Progenitor cell of endocrine pancreas (in vitro differentiated cells): ENCODE measurements around the gene PRDM11. TPM values are rescaled to one million over a fixed set of nuclear protein-coding genes. Genes with fewer than 3 reads are reported as not detected.

Experiments
- DNase-seq: peaks from one replicate; pipeline ENCODE4 v3.0.0; 2021; ENCODE audit warnings: low spot score; ENCODE audit not compliant: unreplicated experiment
- H3K27ac Mint-ChIP-seq: 2 replicates; pipeline ENCODE4 v1.8.0; 2021; ENCODE audit warnings: mild to moderate bottlenecking, moderate library complexity, mixed read lengths
- H3K27me3 Mint-ChIP-seq: 2 replicates; pipeline ENCODE4 v1.8.0; 2021; ENCODE audit warnings: mixed read lengths
- H3K36me3 Mint-ChIP-seq: 2 replicates; pipeline ENCODE4 v1.8.0; 2022; ENCODE audit warnings: mixed read lengths; ENCODE audit not compliant: insufficient read depth
- H3K4me1 Mint-ChIP-seq: 2 replicates; pipeline ENCODE4 v1.8.0; 2021; ENCODE audit warnings: low read depth, mixed read lengths
- H3K4me3 Mint-ChIP-seq: 2 replicates; pipeline ENCODE4 v1.8.0; 2021; ENCODE audit warnings: low read depth, mild to moderate bottlenecking, moderate library complexity, mixed read lengths
- H3K9me3 Mint-ChIP-seq: 2 replicates; pipeline ENCODE4 v1.8.0; 2021; ENCODE audit warnings: low read depth, mixed read lengths
- CTCF ChIP-seq: fragments of 200-600 bp; sonication (generic); IDR thresholded peaks from one replicate; pipeline ENCODE4 v1.5.0; 2021; ENCODE audit warnings: antibody characterized with exemption, mild to moderate bottlenecking; ENCODE audit not compliant: unreplicated experiment
- total RNA-seq: library from RNA; stranded (reverse); gene quantifications from 2 replicates; pipeline ENCODE4 v1.2.1, GENCODE V29; 2021

PRDM11 gene
- total RNA-seq, 1 donor from 2014 or later, result 27.1 TPM

- peaks cover 7% of the 10 kb centered on the region for H3K4me1 Mint-ChIP-seq
- H3K27ac Mint-ChIP-seq, result peak overlapping the region; percentile 90
- TF ChIP-seq CTCF, result no peak
- no peaks in the 10 kb centered on the region for H3K36me3 Mint-ChIP-seq
- H3K4me3 Mint-ChIP-seq, result peak overlapping the region; percentile 79
- peaks cover 4% of the 10 kb centered on the region for H3K27me3 Mint-ChIP-seq
- no peaks in the 10 kb centered on the region for H3K9me3 Mint-ChIP-seq
- no peak for DNase-seq
Observed at GRCh38 chr11:45179686-45180178, 33.3 kb downstream of the PRDM11 start.

- Mint-ChIP-seq H3K36me3 (no peaks in the 10 kb centered on the region), H3K27ac (peak overlapping the region; percentile 90), H3K4me1 (peaks cover 5% of the 10 kb centered on the region), H3K4me3 (peak overlapping the region; percentile 79), H3K9me3 (no peaks in the 10 kb centered on the region), H3K27me3 (peaks cover 4% of the 10 kb centered on the region)
- TF ChIP-seq CTCF, result peak; percentile 55
- DNase-seq, result peak; percentile 56
Observed at GRCh38 chr11:45180179-45180847, 33.9 kb downstream of the PRDM11 start.

DNA sequence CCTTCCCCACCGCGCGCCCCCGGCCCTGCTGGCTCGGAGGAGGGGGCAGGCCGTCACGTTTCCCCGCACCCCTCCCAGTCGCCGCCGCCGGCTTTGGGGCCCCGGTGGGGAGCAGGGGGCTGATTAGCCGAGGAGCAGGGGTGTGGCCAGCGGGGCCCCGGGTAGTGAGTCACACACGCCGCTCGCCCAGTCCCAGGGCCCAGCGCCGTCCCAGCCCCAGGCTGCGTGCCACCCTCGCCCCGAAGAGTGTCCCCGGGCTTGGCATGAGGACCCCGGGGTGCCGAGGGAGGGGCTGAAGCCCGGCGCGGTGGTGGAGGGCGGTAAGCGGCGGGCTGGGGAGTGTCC lies 34.4 kb downstream of the PRDM11 start:
- Mint-ChIP-seq H3K9me3 (no peaks in the 10 kb centered on the region), H3K4me3 (no peak overlapping the region), H3K27me3 (peaks cover 4% of the 10 kb centered on the region), H3K4me1 (peaks cover 5% of the 10 kb centered on the region), H3K27ac (no peak overlapping the region), H3K36me3 (no peaks in the 10 kb centered on the region)
- TF ChIP-seq CTCF, result no peak
- peak; percentile 48 for DNase-seq

- DNase-seq, result no peak
- H3K27ac Mint-ChIP-seq, result peak overlapping the region; percentile 84
- peak overlapping the region; percentile 70 for H3K4me3 Mint-ChIP-seq
- H3K9me3 Mint-ChIP-seq, result no peaks in the 10 kb centered on the region
- H3K36me3 Mint-ChIP-seq, result peaks cover 4% of the 10 kb centered on the region
- H3K27me3 Mint-ChIP-seq, result peaks cover 4% of the 10 kb centered on the region
- H3K4me1 Mint-ChIP-seq, result peaks cover 5% of the 10 kb centered on the region
- TF ChIP-seq CTCF, result no peak
Observed at GRCh38 chr11:45181193-45181888, 34.9 kb downstream of the PRDM11 start.

GRCh38 chr11:45181889-45182550 lies 35.6 kb downstream of the PRDM11 start:
- Mint-ChIP-seq H3K27me3 (peaks cover 4% of the 10 kb centered on the region), H3K4me1 (peaks cover 5% of the 10 kb centered on the region), H3K9me3 (no peaks in the 10 kb centered on the region), H3K36me3 (peaks cover 6% of the 10 kb centered on the region), H3K27ac (peak overlapping the region; percentile 84), H3K4me3 (peak overlapping the region; percentile 70)
- DNase-seq, result no peak
- TF ChIP-seq CTCF, result no peak
